Measurements from ENCODE around the gene EXOC3L4. TPM values are rescaled to one million over a fixed set of nuclear protein-coding genes. Genes with fewer than 3 reads are reported as not detected.
A peak's percentile ranks its signal among the peaks of the same experiment; 100 is the strongest.

EXOC3L4 gene
- total RNA-seq, 1 experiment from 2014 or later: not detected

- no peaks in the 10 kb centered on the region for H4K20me1 ChIP-seq (ENCODE audit: insufficient read depth, low read depth, low read length)
- no peak overlapping the region for H3K4me2 ChIP-seq (ENCODE audit: low read depth, low read length, poor library complexity, severe bottlenecking)
- no peaks in the 10 kb centered on the region for H3K36me3 ChIP-seq (ENCODE audit: insufficient read depth, low read length)
- H3K4me1 ChIP-seq (ENCODE audit: low read length): peaks cover 15% of the 10 kb centered on the region
- no peaks in the 10 kb centered on the region for H3K9me2 ChIP-seq (replicated peaks; ENCODE audit: insufficient read depth, low read length)
- H3K4me3 ChIP-seq (ENCODE audit: low read length): no peak overlapping the region
- no peaks in the 10 kb centered on the region for H3K9me3 ChIP-seq (ENCODE audit: low read length)
- no peaks in the 10 kb centered on the region for H3K79me2 ChIP-seq (ENCODE audit: low read length)
- no peak overlapping the region for H3K9ac ChIP-seq (ENCODE audit: low read length)
- no peaks in the 10 kb centered on the region; the same call in 1 of the 2 replicates for H3K27me3 ChIP-seq (ENCODE audit: low read length)
- DNase-seq: no peak
- H3K27ac ChIP-seq (ENCODE audit: low read length): no peak overlapping the region
- no peak overlapping the region for H2AFZ ChIP-seq (ENCODE audit: low read length)
Observed at GRCh38 chr14:103086771-103087342, 7.7 kb upstream of the EXOC3L4 start.

- Histone ChIP-seq H3K4me2 (ENCODE audit: low read depth, low read length, poor library complexity, severe bottlenecking) (no peak overlapping the region), H3K9me3 (ENCODE audit: low read length) (no peaks in the 10 kb centered on the region), H4K20me1 (ENCODE audit: insufficient read depth, low read depth, low read length) (no peaks in the 10 kb centered on the region), H2AFZ (ENCODE audit: low read length) (no peak overlapping the region), H3K4me3 (ENCODE audit: low read length) (no peak overlapping the region), H3K79me2 (ENCODE audit: low read length) (no peaks in the 10 kb centered on the region), H3K9me2 (replicated peaks; ENCODE audit: insufficient read depth, low read length) (no peaks in the 10 kb centered on the region), H3K27ac (ENCODE audit: low read length) (no peak overlapping the region), H3K4me1 (ENCODE audit: low read length) (peaks cover 16% of the 10 kb centered on the region), H3K36me3 (ENCODE audit: insufficient read depth, low read length) (no peaks in the 10 kb centered on the region), H3K27me3 (ENCODE audit: low read length) (no peaks in the 10 kb centered on the region; the same call in 1 of the 2 replicates), H3K9ac (ENCODE audit: low read length) (no peak overlapping the region)
- no peak for DNase-seq
Observed at GRCh38 chr14:103087343-103087835, 7.1 kb upstream of the EXOC3L4 start.

- Histone ChIP-seq H3K36me3 (ENCODE audit: insufficient read depth, low read length) (no peaks in the 10 kb centered on the region), H2AFZ (ENCODE audit: low read length) (no peak overlapping the region), H3K4me1 (ENCODE audit: low read length) (peaks cover 16% of the 10 kb centered on the region), H3K27ac (ENCODE audit: low read length) (no peak overlapping the region), H3K27me3 (ENCODE audit: low read length) (no peaks in the 10 kb centered on the region; the same call in 1 of the 2 replicates), H3K79me2 (ENCODE audit: low read length) (no peaks in the 10 kb centered on the region), H3K4me3 (ENCODE audit: low read length) (no peak overlapping the region), H3K9ac (ENCODE audit: low read length) (no peak overlapping the region), H4K20me1 (ENCODE audit: insufficient read depth, low read depth, low read length) (no peaks in the 10 kb centered on the region), H3K4me2 (ENCODE audit: low read depth, low read length, poor library complexity, severe bottlenecking) (no peak overlapping the region), H3K9me3 (ENCODE audit: low read length) (no peaks in the 10 kb centered on the region), H3K9me2 (replicated peaks; ENCODE audit: insufficient read depth, low read length) (no peaks in the 10 kb centered on the region)
- no peak for DNase-seq
Observed at GRCh38 chr14:103088921-103089320, 5.6 kb upstream of the EXOC3L4 start.

GRCh38 chr14:103089386-103090335 is 4.9 kb upstream of the EXOC3L4 start:
- H3K9me2 ChIP-seq (replicated peaks; ENCODE audit: insufficient read depth, low read length): no peaks in the 10 kb centered on the region
- peaks cover 16% of the 10 kb centered on the region for H3K4me1 ChIP-seq (ENCODE audit: low read length)
- no peak overlapping the region for H3K9ac ChIP-seq (ENCODE audit: low read length)
- no peaks in the 10 kb centered on the region for H3K9me3 ChIP-seq (ENCODE audit: low read length)
- no peak overlapping the region for H2AFZ ChIP-seq (ENCODE audit: low read length)
- no peaks in the 10 kb centered on the region for H3K79me2 ChIP-seq (ENCODE audit: low read length)
- no peak for DNase-seq
- H3K4me3 ChIP-seq (ENCODE audit: low read length): no peak overlapping the region
- H3K27ac ChIP-seq (ENCODE audit: low read length): no peak overlapping the region
- no peak overlapping the region for H3K4me2 ChIP-seq (ENCODE audit: low read depth, low read length, poor library complexity, severe bottlenecking)
- H3K36me3 ChIP-seq (ENCODE audit: insufficient read depth, low read length): no peaks in the 10 kb centered on the region
- H3K27me3 ChIP-seq (ENCODE audit: low read length): no peaks in the 10 kb centered on the region; the same call in 1 of the 2 replicates
- no peaks in the 10 kb centered on the region for H4K20me1 ChIP-seq (ENCODE audit: insufficient read depth, low read depth, low read length)

- no peak overlapping the region for H3K27ac ChIP-seq (ENCODE audit: low read length)
- H3K4me3 ChIP-seq (ENCODE audit: low read length): no peak overlapping the region
- H3K36me3 ChIP-seq (ENCODE audit: insufficient read depth, low read length): no peaks in the 10 kb centered on the region
- no peak overlapping the region for H3K9ac ChIP-seq (ENCODE audit: low read length)
- no peaks in the 10 kb centered on the region; the same call in 1 of the 2 replicates for H3K27me3 ChIP-seq (ENCODE audit: low read length)
- no peaks in the 10 kb centered on the region for H3K9me3 ChIP-seq (ENCODE audit: low read length)
- 0 out of 2 replicates have a peak, but pooled peaks cover 3% of the 10 kb centered on the region for H4K20me1 ChIP-seq (ENCODE audit: insufficient read depth, low read depth, low read length)
- no peak overlapping the region for H2AFZ ChIP-seq (ENCODE audit: low read length)
- peaks cover 16% of the 10 kb centered on the region for H3K4me1 ChIP-seq (ENCODE audit: low read length)
- no peak for DNase-seq
- H3K9me2 ChIP-seq (replicated peaks; ENCODE audit: insufficient read depth, low read length): no peaks in the 10 kb centered on the region
- H3K4me2 ChIP-seq (ENCODE audit: low read depth, low read length, poor library complexity, severe bottlenecking): peak overlapping the region; percentile 54
- no peaks in the 10 kb centered on the region for H3K79me2 ChIP-seq (ENCODE audit: low read length)
Observed at GRCh38 chr14:103090481-103091020, 4.0 kb upstream of the EXOC3L4 start.

GRCh38 chr14:103091041-103091882 is 3.3 kb upstream of the EXOC3L4 start:
- Histone ChIP-seq H3K36me3 (ENCODE audit: insufficient read depth, low read length) (no peaks in the 10 kb centered on the region), H3K9me2 (replicated peaks; ENCODE audit: insufficient read depth, low read length) (no peaks in the 10 kb centered on the region), H2AFZ (ENCODE audit: low read length) (peak overlapping the region; percentile 72; the same call in 1 of the 2 replicates), H3K9me3 (ENCODE audit: low read length) (no peaks in the 10 kb centered on the region), H4K20me1 (ENCODE audit: insufficient read depth, low read depth, low read length) (0 out of 2 replicates have a peak, but pooled peaks cover 3% of the 10 kb centered on the region), H3K27me3 (ENCODE audit: low read length) (no peaks in the 10 kb centered on the region; the same call in 1 of the 2 replicates), H3K4me1 (ENCODE audit: low read length) (peaks cover 16% of the 10 kb centered on the region), H3K4me2 (ENCODE audit: low read depth, low read length, poor library complexity, severe bottlenecking) (peak overlapping the region; percentile 54), H3K9ac (ENCODE audit: low read length) (peak overlapping the region; percentile 40), H3K4me3 (ENCODE audit: low read length) (peak overlapping the region; percentile 54), H3K27ac (ENCODE audit: low read length) (no peak overlapping the region), H3K79me2 (ENCODE audit: low read length) (no peaks in the 10 kb centered on the region)
- DNase-seq: peak; percentile 90

- no peak for DNase-seq
- H3K9ac ChIP-seq (ENCODE audit: low read length): peak overlapping the region; percentile 40
- peak overlapping the region; percentile 54 for H3K4me2 ChIP-seq (ENCODE audit: low read depth, low read length, poor library complexity, severe bottlenecking)
- H4K20me1 ChIP-seq (ENCODE audit: insufficient read depth, low read depth, low read length): 0 out of 2 replicates have a peak, but pooled peaks cover 3% of the 10 kb centered on the region
- H3K27me3 ChIP-seq (ENCODE audit: low read length): no peaks in the 10 kb centered on the region; the same call in 1 of the 2 replicates
- H3K36me3 ChIP-seq (ENCODE audit: insufficient read depth, low read length): no peaks in the 10 kb centered on the region
- no peak overlapping the region for H3K27ac ChIP-seq (ENCODE audit: low read length)
- no peaks in the 10 kb centered on the region for H3K79me2 ChIP-seq (ENCODE audit: low read length)
- peak overlapping the region; percentile 72; the same call in 1 of the 2 replicates for H2AFZ ChIP-seq (ENCODE audit: low read length)
- no peaks in the 10 kb centered on the region for H3K9me2 ChIP-seq (replicated peaks; ENCODE audit: insufficient read depth, low read length)
- H3K9me3 ChIP-seq (ENCODE audit: low read length): no peaks in the 10 kb centered on the region
- peaks cover 16% of the 10 kb centered on the region for H3K4me1 ChIP-seq (ENCODE audit: low read length)
- H3K4me3 ChIP-seq (ENCODE audit: low read length): peak overlapping the region; percentile 54; the same call in 1 of the 2 replicates
Observed at GRCh38 chr14:103091883-103092222, 2.7 kb upstream of the EXOC3L4 start.
